Measurements from ENCODE around the gene RECK.
"Not testable (repeated sequence)": the region's sequence is repeated elsewhere in the genome, so short reads cannot be mapped to it uniquely, and the experiment has no call there.

Gene RECK

DNA sequence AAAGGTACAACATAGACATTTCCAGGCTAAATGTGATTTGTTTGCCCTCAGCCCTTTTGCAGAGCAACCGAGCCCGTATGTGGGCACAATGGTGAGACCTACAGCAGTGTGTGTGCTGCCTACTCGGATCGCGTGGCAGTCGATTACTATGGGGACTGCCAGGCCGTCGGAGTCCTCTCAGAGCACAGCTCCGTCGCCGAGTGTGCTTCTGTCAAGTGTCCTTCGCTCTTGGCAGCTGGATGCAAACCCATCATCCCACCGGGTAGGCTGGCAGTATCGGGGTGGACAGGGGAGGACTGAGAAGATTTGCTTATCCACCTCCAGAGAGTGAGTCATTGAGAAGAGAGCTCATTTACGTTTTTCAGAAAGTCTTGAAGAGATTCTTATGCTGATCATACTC, 82.0 kb downstream of the RECK start:
- no peak for DNase-seq

DNA sequence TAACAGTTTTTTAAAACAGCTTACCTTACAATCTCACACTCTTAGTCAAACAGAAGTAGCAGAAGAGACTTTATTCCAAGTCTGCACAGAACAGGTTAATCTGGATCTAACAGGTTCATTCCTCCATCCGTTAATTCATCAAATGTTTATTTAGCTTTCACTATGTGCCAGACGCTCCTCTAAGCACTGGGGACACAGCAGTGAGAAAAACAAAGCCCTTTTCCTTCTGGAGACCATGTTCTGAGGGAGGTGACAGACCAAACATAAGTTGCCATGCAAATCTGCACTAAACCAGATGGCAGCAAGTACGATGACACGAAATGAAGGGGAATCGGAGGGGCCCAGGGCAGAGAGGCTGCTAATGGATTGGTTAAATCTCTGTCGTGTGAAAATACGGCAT, 82.8 kb downstream of the RECK start:
- no peak for DNase-seq

DNA sequence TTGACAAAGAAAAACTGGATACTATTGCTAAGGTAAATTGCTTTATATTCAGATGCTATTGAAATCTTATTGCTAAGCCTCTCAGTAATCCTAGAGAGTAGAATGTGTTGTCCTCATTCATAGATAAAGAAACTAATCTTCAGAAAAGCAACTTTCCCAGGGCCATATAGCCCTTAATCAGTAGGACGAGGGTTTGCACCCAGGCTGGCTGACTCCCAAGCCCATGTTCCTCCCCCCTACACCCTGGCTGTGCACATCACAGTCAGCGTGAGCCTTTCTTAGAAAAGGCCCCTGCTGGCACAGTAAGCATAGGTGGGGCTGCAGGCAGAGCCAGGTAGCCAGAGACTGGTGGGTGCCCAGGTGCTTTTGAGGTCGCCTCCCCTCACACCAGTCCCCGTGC, 84.0 kb downstream of the RECK start:
- DNase-seq: peak; percentile 67

DNA sequence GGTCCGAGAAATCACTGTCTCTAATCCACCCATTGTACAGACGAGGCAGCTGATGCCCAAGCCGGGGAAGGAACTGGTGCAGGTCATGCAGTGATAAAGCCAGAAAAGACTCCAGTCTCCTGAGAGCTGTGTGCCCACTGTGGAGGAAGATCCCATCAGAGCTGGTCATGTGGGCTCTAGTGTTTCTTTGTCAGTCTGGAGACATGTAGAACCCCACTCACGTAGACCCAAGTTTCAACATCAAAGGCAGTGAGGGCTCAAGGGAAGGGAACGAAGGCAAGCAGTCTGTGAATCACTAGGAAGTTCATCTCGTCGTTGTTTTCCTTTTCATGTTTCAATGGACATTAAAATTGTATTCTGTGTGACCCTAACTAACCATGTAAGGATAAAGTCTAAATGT, 85.3 kb downstream of the RECK start:
- no peak for DNase-seq

DNA sequence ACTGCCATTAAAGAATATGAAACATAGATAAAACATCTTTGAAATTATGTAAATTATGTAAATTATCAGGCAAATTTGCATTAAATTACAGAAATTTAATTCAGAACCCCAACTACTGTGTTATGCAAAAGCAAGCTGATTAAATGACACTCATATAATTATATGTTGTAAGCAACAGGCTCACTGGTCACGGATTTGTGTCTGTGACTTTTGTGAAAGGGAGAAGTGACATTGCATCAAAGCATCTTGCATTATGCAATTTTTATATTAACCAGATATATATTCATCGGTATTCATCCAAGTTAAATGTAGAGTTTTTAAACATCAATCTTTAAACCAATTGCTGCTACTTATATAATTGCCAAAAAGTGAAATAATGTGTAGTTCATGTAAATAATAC, 86.8 kb downstream of the RECK start:
- no peak for DNase-seq

DNA sequence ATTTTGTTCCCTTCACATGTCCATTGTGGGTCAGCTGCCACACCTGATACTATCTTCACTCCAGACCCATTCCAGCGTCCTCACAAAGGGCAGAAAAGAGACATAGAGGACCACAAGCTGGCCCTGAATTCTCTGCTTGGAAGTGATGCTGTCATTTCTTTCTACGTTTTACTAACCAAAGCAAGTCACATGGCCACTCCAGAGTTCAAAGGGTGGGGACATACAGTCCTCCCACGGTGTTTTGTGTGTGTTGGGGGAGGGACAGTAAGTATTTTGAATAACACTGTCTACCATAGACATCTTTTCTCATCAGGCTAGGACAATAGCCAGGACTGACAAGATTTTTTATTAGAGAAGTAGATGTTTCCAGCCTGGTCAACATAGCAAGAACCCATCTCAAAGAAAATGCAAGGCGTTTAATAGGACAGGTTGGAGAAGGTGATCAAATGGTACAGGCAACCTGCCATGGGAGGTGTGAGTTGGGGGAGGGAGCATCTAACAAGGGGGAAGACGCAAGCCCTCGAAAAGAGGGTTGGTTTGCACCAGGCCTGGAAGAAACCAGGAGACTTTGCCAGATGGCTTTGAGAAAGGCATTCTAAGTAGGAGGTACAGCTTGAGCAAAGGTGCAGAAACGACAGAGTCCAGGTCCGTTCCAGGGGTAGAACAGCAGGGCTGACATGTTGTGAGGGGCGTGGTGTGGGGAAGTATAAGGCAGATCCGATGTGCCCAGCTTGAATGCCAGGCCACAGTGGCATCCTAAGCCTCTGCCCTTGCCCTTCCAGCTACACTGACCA, 88.5 kb downstream of the RECK start:
- no peak for DNase-seq

DNA sequence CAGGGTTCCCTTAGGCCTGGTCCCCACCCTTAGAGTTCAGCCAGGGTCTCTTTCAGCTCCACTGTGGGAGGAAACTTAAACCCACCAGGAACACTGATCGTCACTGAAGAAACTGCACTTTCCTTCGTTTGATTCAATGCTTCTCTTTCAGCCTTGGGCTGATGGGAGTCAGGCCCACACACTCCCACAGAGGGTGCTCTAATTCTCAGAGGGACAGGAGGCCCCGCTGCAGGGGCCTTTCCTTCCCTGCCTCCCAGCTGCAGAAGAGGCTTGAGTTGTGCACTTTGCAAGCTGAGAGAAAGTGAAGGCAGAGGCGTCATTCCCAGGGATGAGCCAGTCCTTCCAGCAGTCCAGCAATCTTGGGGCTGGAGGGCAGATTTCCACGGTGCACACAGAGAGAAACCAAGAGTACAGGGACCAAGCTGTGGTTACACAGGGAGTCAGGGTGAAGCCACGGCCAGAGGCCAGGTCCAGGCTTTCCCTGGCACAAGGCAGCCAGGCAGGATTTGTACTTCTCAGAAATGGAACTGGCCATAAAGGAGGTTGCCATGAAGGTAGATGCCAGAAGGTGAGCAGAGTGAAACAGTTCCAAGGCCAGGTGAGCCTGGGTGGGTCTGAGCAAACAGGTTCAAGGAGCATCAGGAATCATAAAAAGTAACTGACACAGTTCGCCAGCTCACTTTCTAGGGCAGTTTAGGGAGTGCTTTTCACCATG, 89.5 kb downstream of the RECK start:
- DNase-seq: no peak

DNA sequence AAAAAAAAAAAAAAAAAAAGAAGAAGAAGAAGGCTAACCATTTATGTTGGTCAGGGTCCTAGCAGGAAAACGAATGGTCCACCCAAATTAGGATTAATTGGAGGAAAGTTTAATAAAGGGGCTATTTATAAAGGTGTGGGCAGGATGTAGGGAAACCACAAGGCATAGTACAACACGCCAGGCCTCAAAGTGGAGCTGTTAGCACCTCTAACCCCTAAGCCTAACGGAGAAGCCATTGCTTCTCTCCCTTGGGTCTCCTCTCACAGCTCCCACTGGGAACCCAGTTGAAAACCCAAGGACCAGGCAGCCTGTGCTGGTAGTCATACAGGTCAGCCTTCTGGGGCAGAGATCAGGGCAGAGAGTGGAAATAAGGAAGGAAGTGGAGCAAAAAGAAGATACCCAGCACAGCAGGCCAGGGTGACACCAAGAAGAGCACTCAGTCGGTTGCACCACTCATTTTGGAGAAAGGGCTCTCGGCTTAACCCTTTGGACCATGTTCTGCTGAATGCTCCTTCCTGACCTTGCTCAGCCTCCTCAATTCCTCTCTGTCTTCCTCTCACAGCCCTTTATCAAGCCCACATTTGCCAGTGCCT, 91.0 kb downstream of the RECK start:
- DNase-seq: peak; percentile 62

DNA sequence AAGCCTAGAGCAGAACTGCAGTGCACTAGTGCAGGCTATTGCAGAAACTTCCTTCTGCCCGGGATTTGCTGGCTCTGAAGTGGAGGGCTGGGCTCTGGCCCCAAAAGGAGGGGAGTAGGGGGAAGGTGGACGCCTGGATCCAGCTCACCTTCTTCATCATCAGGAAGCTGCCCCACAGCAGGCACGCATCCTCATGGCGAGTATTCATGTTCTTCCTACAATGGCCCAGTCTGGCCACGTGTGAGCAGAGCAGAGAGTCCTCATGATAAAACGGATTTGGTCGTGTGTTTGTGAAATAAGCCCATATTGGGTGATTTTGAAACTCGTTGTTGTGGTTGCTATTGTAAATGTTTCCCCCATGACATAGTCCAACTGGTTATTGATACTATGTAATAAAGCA, 91.6 kb downstream of the RECK start:
- DNase-seq: no peak

DNA sequence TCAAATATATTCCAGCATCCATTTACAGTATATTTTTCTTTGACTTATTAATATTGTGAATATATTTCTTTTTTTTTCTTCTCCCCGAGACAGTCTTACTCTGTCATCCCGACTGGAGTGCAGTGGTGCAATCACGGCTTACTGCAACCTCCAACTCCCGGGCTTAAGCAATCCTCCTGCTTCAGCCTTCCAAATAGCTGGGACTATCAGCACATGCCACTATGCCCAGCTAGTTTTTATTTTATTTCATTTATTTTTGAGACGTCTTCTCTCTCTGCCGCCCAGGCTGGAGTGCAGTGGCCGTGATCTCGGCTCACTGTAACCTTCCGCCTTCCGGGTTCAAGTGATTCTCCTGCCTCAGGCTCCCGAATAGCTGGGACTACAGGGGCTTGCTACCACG, 92.4 kb downstream of the RECK start:
- no peak for DNase-seq

DNA sequence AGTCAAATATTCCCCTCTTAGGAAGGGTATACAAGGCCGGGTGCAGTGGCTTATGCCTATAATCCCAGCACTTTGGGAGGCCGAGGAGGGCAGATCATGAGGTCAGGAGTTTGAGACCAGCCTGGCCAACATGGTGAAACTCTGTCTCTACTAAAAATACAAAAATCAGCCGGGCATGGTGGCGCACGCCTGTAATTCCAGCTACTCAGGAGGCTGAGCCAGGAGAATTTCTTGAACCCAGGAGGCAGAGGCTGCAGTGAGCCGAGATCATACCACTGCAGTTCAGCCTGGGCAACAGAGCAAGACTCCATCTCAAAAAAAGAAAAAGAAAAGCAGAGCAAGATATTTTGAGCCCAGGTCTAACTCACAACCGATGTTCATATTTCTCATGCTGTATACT, 95.0 kb downstream of the RECK start:
- DNase-seq: not testable (repeated sequence)

DNA sequence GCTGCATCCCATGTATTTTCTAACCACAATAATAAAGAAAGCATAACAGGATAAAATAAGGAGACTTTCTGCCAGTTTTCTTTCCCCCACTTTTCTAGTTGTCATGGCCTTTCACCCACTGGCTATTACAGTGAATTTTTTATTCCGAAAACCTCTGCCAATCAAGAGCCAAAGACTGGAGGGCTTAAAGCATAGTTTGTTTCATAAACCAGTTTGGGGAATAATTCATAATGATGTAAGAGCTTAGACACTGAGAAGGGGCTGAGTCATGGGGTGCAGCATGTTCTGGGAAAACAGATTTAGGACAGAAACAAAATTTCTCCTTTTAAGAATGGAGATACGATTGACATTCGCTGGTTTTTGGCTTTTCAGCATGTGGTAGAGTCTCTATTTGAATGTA, 95.4 kb downstream of the RECK start:
- no peak for DNase-seq

DNA sequence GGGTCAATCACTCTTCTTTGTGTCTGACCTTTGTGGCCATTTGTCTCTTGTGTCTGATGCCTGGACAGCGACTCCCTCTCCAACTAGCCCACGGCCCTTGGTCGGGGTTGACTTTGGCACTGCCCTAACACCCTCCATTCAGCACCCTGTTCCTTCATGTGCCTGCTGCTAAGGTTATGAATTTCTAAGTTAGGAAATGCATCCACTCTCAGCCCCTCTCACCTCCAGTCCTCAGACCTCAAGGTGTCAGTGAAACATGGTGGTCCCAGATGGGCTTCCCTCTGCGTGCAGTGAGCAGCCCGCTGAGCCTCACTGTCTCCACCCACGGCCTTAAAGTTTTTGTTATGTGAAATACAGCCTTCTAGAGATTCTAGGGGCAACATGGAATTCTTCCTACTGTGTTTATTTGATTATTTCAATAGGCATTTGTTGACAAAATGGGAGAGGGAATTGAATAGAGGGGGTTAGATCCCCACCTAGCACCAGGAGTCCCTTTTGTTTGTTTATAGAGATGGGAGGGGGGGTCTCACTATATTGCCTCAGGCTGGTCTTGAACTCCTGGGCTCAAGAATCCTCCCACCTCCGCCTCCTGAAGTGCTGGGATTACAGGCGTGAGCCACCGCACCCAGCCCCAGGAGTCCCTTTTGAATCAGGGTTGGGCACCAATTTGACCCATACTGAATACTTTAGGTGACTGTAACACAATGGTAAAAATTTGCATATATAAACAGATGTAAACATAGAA, 98.2 kb downstream of the RECK start:
- DNase-seq: no peak

DNA sequence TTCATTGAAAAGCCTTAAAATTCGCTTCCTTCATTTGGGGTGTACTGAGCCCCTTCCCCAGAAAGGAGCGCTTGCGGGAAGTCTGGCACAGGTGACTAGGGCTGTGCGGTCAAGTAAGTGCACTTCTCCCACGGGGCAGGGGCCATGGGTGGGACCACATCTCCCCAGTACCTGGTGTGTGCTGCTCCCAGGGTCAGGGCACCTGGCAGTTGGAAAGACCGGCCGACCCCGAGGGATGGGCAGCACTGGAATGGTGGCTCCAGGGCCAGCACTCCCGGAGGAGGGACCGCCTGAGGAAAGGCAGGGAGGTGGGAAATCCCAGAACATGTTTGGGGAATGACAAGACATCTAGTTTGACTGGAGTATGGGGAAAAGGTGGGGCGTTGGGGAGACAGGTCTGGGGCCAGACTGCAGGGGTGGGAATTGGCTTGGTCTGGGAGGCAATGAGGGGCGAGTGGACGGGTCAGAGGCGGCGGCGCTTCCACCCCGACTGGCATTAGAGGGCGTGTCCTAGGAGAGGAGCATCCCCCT, 99.1 kb downstream of the RECK start:
- no peak for DNase-seq

DNA sequence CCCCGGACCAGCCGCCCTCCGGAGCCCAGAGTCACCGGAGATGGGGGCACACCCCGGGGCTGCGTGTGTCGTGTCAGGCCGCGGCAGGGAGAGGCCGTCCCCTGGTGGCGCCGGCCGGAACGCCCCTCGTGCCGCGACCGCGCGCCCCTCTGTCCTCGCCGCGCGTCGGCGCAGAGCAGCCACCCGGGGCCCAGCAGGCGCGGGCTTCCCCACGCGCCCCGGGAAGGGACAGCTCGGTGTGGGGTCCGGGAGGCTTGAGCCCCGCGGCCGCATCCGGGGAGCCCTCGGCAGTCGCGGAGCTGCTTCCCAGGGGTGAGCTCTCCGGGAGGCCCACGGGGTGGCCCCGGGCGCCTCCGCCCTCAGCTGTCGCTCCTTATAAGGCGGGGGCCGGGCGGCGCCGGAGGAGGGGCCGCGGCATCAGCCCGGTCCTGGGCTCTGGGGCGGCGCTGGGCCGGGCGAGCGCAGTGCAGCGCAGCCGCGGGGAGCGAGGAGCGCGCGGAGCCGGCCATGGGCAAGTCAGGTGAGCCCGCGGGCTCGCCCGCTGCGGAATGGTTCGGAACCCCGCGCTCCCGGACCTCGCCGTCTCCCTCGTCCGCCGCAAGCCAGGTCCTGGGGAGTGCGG, 99.7 kb downstream of the RECK start, which contains the start of gene GLIPR2:
Gene GLIPR2, plus strand, starts transcription at position 462 of the 622 bp plus-strand sequence. Its CDS starts 46 bp downstream, at position 508.
- peak; percentile 92 for DNase-seq

DNA sequence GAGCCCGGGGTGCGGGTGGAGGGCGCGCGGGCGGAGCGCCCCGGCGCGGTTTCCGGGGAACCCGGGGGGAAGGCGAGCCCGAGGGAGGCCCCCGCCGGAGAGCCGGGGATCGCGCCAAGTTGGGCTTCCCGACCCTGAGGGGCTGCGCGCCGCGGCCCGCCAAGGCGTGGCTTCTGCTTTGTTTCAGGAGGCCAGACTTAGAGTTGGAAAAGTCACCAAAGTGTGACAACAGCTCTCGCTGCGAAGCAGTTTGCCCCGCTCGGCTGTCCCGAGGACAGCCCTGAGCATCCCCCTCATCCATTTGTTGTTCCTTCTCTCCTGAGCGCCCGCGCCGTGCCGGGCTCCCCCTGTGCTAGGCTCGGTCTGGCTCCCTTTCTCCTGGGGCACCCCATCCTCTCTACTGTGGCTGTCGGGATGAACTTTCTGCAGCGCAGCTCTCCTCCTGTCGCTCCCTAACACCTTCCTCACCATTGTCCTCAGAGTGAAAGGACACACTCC, 100.2 kb downstream of the RECK start:
- no peak for DNase-seq

DNA sequence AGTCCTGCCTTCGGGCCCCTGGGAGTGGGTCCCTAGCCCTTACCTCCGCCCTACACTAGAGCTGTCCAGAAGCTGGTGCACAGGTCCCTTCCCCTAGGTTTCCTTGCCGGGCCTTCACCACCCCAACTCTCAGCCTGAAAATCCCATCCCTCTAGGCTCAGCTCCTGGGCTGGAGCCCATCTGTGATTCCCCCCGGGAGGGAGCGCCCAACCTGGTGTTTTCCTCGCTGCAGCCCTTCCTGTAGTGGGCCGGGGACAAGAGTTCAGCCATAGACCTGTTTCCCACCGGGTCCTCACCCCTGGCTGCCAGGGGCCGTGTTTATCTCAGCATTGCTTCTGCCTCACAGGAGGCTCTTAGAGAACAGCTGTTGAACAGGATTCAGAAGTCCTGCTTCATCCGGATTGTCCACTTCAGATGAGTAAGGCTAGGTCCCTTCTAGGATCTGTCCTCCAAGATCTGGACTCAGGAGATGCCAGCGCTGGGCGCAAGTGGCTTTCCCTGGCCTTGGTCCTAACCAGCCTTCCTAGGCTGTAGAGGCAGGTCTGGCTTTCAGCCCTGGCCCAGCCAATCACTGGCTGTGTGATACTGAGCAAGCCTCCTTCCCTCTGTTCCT, 100.8 kb downstream of the RECK start:
- no peak for DNase-seq

DNA sequence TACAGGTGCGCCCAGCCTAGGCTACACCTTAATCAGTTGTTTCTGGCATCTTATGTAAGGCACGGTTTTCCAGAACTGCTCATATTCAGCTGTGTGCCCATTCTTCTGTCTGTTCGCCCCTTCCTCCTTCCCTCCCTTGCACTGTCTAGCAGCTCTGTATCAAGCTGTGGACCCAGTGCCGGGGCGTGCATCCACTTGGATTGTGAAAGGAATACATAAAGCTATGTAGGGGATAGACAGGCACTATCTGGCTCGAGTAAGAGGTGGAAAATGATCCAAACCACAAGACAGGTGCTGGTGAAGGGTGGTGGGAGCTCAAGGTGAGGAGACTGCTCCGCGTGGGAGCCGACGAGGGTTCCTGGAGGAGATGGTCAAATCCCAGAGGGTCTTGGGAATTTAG, 101.8 kb downstream of the RECK start:
- DNase-seq: no peak

DNA sequence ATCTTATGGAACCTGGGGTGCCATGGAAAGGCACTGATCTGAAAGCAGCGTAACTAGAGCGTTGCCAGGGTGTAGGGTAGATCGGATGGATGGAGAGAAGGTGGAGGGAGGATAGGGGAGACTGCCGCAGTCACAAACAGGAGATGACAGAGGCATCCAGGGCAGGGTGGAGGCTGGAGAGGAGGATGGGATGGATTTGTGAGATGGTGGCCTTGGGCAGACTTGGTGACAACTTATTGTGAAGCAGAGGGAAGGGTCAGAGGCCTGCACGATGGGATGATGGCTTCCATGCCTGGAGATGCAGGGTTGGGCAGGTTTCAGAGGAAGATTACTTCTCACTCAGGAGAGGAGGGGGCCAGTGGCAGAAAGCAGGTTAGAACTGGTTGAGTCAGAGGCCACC, 102.2 kb downstream of the RECK start:
- no peak for DNase-seq

DNA sequence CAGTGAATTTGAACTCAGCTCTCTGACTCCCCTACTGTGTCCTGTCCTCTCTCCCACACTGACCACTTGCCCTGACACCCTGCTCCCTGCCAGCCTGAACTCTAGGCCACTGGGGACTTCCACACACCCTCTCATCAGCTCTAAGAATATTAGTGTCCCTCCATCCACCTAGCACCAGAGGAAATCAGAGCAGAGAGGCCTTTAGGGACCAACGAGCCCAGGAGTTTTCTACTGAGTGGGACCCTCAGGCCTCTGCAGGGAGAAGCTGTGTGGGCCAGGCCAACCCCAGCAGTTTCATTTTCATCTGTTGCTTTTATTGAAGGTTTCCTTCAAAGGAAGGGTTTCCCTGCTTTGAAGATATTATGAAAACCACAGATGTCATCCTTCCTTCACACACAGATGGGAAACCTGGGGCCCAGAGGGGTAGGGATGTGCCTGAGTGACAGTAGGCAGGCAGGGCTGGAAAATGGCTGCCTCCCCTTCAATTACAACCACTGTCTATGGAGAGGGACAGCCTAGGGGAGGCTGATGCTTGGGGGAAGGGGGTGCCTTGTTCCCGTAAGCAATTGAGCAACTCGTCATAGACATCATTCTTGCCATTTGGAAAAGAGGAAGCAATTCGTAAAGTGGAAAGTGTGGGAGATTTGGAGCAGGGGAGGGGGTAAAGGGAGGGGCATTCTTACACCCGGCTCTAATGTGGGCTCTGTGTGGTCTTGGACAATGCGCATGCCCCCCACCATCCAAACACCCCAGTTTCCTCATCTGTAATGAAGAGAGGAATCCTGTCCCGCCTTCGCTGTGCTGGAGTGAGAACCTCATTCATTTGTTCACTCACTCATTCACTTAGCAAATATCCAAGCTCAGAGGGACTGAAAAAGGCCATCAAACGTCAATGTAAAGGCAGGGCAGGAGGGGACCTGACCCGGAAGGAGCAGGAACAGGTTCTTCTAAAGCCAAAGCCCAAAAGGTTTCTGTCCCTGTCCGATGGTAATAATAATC, 103.7 kb downstream of the RECK start:
- no peak for DNase-seq

DNA sequence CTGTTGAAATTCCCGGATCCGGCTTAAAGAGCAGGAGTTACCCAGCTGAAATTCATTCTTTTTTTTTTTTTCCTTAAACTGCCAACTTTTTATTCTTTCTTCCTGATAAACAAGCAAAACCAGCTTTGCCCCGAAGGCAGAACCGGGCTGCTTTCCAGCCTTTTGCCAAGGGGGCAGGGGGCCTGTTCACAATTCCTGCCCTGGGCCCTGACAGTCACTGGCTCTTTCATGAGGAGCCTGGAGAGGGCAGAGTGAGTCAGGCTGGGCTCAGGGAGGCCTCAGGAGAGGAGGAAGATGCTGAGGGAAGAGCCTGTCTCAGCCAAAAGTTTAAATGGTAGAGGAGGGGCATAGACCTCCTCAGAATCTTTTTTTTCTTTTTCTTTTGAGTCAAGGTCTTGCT, 104.6 kb downstream of the RECK start:
- no peak for DNase-seq
